Mesendoderm (in vitro differentiated cells): ENCODE results near the gene NHEJ1.

Source experiments
- DNase-seq: peaks from one replicate; pipeline ENCODE4 v3.0.0; 2013
- H2AK5ac ChIP-seq: 2 replicates; pipeline ENCODE4 v1.6.1; 2013; ENCODE audit warnings: low read length, inconsistent platforms
- H2BK120ac ChIP-seq: 2 replicates; pipeline ENCODE4 v1.6.1; 2013; ENCODE audit warnings: low read depth, mild to moderate bottlenecking, low read length, moderate library complexity, mixed read lengths
- H2BK15ac ChIP-seq: replicated peaks from 2 replicates; pipeline ENCODE4 v1.6.1; 2013; ENCODE audit warnings: low read depth, mild to moderate bottlenecking, moderate library complexity
- H2BK5ac ChIP-seq: 2 replicates; pipeline ENCODE4 v1.6.1; 2013; ENCODE audit warnings: low read length, inconsistent platforms
- H3K18ac ChIP-seq: 2 replicates; pipeline ENCODE4 v1.6.1; 2013; ENCODE audit warnings: mild to moderate bottlenecking, low read length, mixed read lengths
- H3K23ac ChIP-seq: one replicate; pipeline ENCODE4 v1.6.1; 2013; ENCODE audit warnings: low read length
- H3K27ac ChIP-seq: 2 replicates; pipeline ENCODE4 v1.5.1; 2013; ENCODE audit warnings: low read depth, mild to moderate bottlenecking, inconsistent platforms, low read length, moderate library complexity
- H3K27me3 ChIP-seq: 2 replicates; pipeline ENCODE4 v1.6.1; 2013; ENCODE audit warnings: low read length, control low read depth, mild to moderate bottlenecking, inconsistent platforms; ENCODE audit not compliant: insufficient read depth, poor library complexity
- H3K36me3 ChIP-seq: 2 replicates; pipeline ENCODE4 v1.6.1; 2013; ENCODE audit warnings: low read length, inconsistent platforms; ENCODE audit not compliant: control insufficient read depth, insufficient read depth
- H3K4ac ChIP-seq: one replicate; pipeline ENCODE4 v1.6.1; 2013; ENCODE audit warnings: low read depth, mild to moderate bottlenecking, low read length, moderate library complexity
- H3K4me1 ChIP-seq: 2 replicates; pipeline ENCODE4 v1.6.1; 2013; ENCODE audit warnings: low read depth, low read length, inconsistent platforms; ENCODE audit not compliant: control insufficient read depth
- H3K4me2 ChIP-seq: 2 replicates; pipeline ENCODE4 v1.6.1; 2013; ENCODE audit warnings: low read length
- H3K4me3 ChIP-seq: 2 replicates; pipeline ENCODE4 v1.5.1; 2013; ENCODE audit warnings: mild to moderate bottlenecking, low read length
- H3K56ac ChIP-seq: one replicate; pipeline ENCODE4 v1.6.1; 2013; ENCODE audit warnings: low read length
- H3K79me1 ChIP-seq: 2 replicates; pipeline ENCODE4 v1.6.1; 2013; ENCODE audit warnings: low read length, inconsistent platforms
- H3K79me2 ChIP-seq: 2 replicates; pipeline ENCODE4 v1.6.1; 2013; ENCODE audit warnings: mild to moderate bottlenecking, low read length; ENCODE audit not compliant: control insufficient read depth, insufficient read depth
- H3K9ac ChIP-seq: 2 replicates; pipeline ENCODE4 v1.6.1; 2013; ENCODE audit warnings: low read length, inconsistent platforms
- H4K5ac ChIP-seq: one replicate; pipeline ENCODE4 v1.6.1; 2013; ENCODE audit warnings: low read length
- H4K8ac ChIP-seq: one replicate; pipeline ENCODE4 v1.6.1; 2013; ENCODE audit warnings: low read depth, mild to moderate bottlenecking, control low read depth, low read length, moderate library complexity
- WGBS: extraction: QIAGEN DNeasy Blood & Tissue Kit; methylation state at CpG from one replicate; pipeline ENCODE4 v1.1.7; 2013; ENCODE audit warnings: low lambda C conversion rate, missing lambda C conversion rate; ENCODE audit not compliant: insufficient coverage; ENCODE audit errors: extremely low coverage; 5-methylcytosine and 5-hydroxymethylcytosine counted together

Gene NHEJ1

DNA sequence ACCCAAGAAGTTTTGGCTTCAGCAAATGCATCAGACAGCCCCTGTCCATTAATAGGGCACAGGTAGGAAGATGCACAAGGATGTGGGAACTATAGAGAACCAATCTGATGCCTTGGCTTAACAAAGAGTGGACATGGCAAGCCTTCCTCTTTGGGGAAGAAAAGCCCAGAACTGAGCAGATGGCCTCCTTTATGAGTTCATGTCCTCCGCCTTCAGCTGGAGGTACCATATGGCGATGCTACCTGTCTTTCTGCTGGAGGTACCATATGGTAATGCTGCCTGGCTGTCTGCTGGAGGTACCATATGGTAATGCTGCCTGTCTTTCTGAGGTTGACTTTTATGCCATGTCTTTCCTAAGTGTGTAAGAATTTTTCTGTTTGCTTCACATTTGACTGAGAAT lies 23.5 kb upstream of the NHEJ1 start:
- Histone ChIP-seq H3K23ac (no peak overlapping the region), H3K27ac (no peak overlapping the region), H2AK5ac (no peak overlapping the region), H3K56ac (no peak overlapping the region), H2BK5ac (no peak overlapping the region), H3K79me1 (peaks cover 8% of the 10 kb centered on the region), H2BK120ac (no peak overlapping the region), H3K18ac (no peak overlapping the region), H3K27me3 (no peaks in the 10 kb centered on the region), H3K4me1 (no peaks in the 10 kb centered on the region), H4K5ac (no peak overlapping the region), H3K9ac (no peak overlapping the region), H3K79me2 (no peaks in the 10 kb centered on the region), H3K4me3 (no peak overlapping the region), H3K36me3 (peaks cover 5% of the 10 kb centered on the region), H3K4ac (no peak overlapping the region), H3K4me2 (no peak overlapping the region), H2BK15ac (no peak overlapping the region), H4K8ac (no peak overlapping the region)
- no CpG with 5 or more reads among the region's 2 CpGs for WGBS
- DNase-seq = no peak

DNA sequence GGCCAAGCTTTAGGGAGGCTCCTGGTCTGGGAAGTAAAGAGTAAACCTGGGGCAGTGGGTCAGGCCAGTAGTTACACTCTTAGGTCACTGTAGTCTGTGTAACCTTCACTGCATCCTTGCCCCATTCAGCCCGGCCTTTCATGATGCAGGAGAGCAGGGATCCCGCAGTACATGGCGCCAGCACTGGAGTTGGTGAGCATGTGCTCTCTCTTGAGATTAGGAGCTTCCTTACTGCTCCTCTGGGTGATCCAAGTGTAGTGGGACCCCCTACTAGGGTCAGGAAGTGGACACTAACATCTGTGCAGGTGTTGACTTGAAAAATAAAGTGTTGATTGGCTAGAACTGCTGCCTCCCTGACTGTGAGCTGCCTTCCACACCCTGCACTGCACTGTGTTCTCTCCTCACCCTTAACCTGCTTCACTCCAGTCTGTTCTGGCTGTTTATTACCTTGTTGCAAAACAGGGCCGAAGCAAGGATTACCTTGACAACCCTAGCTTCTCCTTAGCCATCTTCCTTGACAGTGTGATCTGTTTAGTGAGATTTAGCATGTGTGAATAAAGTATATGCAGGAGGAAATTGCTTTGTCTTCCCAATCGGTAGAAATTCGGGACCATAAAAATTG lies 22.6 kb upstream of the NHEJ1 start:
- no peak overlapping the region for H4K8ac ChIP-seq
- no peak overlapping the region for H3K23ac ChIP-seq
- no peak overlapping the region for H2AK5ac ChIP-seq
- peaks cover 12% of the 10 kb centered on the region for H3K79me1 ChIP-seq
- H3K56ac ChIP-seq = no peak overlapping the region
- H3K9ac ChIP-seq = no peak overlapping the region
- no peaks in the 10 kb centered on the region for H3K27me3 ChIP-seq
- DNase-seq = no peak
- H3K4me1 ChIP-seq = peaks cover 3% of the 10 kb centered on the region
- no peak overlapping the region for H3K4ac ChIP-seq
- H2BK15ac ChIP-seq = no peak overlapping the region
- H2BK5ac ChIP-seq = no peak overlapping the region
- H2BK120ac ChIP-seq = no peak overlapping the region
- no peak overlapping the region for H3K18ac ChIP-seq
- H3K4me2 ChIP-seq = no peak overlapping the region
- H3K36me3 ChIP-seq = peaks cover 5% of the 10 kb centered on the region
- no peak overlapping the region for H3K4me3 ChIP-seq
- no peak overlapping the region for H4K5ac ChIP-seq
- no CpG with 5 or more reads among the region's 6 CpGs for WGBS
- H3K79me2 ChIP-seq = peaks cover 2% of the 10 kb centered on the region
- no peak overlapping the region for H3K27ac ChIP-seq

DNA sequence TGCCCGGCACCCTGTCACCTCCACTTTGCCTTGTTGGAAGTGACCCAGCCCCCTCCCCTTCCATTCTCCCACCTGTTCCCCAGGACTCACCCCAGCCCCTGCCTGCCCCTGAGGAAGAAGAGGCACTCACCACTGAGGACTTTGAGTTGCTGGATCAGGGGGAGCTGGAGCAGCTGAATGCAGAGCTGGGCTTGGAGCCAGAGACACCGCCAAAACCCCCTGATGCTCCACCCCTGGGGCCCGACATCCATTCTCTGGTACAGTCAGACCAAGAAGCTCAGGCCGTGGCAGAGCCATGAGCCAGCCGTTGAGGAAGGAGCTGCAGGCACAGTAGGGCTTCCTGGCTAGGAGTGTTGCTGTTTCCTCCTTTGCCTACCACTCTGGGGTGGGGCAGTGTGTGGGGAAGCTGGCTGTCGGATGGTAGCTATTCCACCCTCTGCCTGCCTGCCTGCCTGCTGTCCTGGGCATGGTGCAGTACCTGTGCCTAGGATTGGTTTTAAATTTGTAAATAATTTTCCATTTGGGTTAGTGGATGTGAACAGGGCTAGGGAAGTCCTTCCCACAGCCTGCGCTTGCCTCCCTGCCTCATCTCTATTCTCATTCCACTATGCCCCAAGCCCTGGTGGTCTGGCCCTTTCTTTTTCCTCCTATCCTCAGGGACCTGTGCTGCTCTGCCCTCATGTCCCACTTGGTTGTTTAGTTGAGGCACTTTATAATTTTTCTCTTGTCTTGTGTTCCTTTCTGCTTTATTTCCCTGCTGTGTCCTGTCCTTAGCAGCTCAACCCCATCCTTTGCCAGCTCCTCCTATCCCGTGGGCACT lies 21.9 kb upstream of the NHEJ1 start:
- Histone ChIP-seq H3K27ac (no peak overlapping the region), H3K4me3 (no peak overlapping the region), H3K9ac (no peak overlapping the region), H3K4me1 (peaks cover 3% of the 10 kb centered on the region), H2AK5ac (no peak overlapping the region), H2BK120ac (no peak overlapping the region), H4K8ac (no peak overlapping the region), H3K79me1 (peaks cover 12% of the 10 kb centered on the region), H3K4ac (no peak overlapping the region), H3K27me3 (no peaks in the 10 kb centered on the region), H3K79me2 (peaks cover 2% of the 10 kb centered on the region), H2BK15ac (no peak overlapping the region), H3K56ac (no peak overlapping the region), H3K4me2 (no peak overlapping the region), H3K18ac (no peak overlapping the region), H3K36me3 (peaks cover 5% of the 10 kb centered on the region), H4K5ac (no peak overlapping the region), H3K23ac (no peak overlapping the region), H2BK5ac (no peak overlapping the region)
- no peak for DNase-seq
- no CpG with 5 or more reads among the region's 8 CpGs for WGBS

DNA sequence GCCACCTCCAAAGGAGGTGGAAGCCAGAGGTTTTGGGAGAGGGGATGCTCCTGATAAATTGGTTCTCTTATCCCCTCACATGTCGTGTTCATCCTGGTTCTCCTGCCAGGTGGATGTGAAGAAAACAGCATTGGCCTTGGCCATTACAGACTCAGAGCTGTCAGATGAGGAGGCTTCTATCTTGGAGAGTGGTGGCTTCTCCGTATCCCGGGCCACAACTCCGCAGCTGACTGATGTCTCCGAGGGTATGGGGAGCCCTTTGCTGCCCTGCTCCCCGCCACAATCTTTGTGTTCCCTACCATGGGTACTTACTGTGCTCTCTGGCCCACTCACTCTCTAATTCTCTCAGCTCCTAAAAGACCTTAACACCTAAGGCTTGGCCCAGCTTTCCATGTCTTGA lies 20.9 kb upstream of the NHEJ1 start:
- H3K79me1 ChIP-seq = peaks cover 12% of the 10 kb centered on the region
- H3K9ac ChIP-seq = no peak overlapping the region
- no peak overlapping the region for H2BK5ac ChIP-seq
- no peak overlapping the region for H2BK15ac ChIP-seq
- peaks cover 5% of the 10 kb centered on the region for H3K36me3 ChIP-seq
- no peak overlapping the region for H4K8ac ChIP-seq
- H3K4me2 ChIP-seq = no peak overlapping the region
- H2AK5ac ChIP-seq = no peak overlapping the region
- no peak overlapping the region for H4K5ac ChIP-seq
- no peak overlapping the region for H3K27ac ChIP-seq
- H3K18ac ChIP-seq = no peak overlapping the region
- no peak overlapping the region for H2BK120ac ChIP-seq
- H3K27me3 ChIP-seq = no peaks in the 10 kb centered on the region
- H3K79me2 ChIP-seq = peaks cover 2% of the 10 kb centered on the region
- no peak overlapping the region for H3K23ac ChIP-seq
- no peak overlapping the region for H3K56ac ChIP-seq
- H3K4ac ChIP-seq = no peak overlapping the region
- H3K4me1 ChIP-seq = peaks cover 3% of the 10 kb centered on the region
- DNase-seq = no peak
- H3K4me3 ChIP-seq = no peak overlapping the region
- WGBS = no CpG with 5 or more reads among the region's 6 CpGs

DNA sequence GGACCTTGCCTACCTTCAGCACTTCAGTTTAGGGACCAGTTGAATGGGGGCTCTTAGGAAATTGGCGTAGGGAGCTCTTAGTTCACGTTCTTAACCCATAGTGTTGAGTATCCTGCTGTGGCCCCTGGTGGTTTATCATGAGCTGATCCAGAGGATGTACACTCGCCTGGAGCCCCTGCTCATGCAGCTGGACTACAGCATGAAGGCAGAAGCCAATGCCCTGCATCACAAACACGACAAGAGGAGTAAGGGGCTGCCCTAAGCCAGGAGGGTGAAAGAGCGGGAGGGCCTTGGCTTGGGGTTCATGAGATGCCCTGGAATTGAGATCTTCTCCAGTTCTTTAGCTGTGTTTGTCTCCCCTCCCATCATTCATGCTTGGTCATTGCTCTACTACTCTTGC lies 20.3 kb upstream of the NHEJ1 start:
- H3K18ac ChIP-seq = no peak overlapping the region
- H3K4me2 ChIP-seq = no peak overlapping the region
- DNase-seq = no peak
- no peak overlapping the region for H3K4ac ChIP-seq
- peaks cover 5% of the 10 kb centered on the region for H3K36me3 ChIP-seq
- H3K27ac ChIP-seq = no peak overlapping the region
- no CpG with 5 or more reads among the region's 5 CpGs for WGBS
- peaks cover 3% of the 10 kb centered on the region for H3K4me1 ChIP-seq
- H3K79me1 ChIP-seq = peaks cover 14% of the 10 kb centered on the region
- no peak overlapping the region for H4K8ac ChIP-seq
- no peak overlapping the region for H2BK120ac ChIP-seq
- H2BK5ac ChIP-seq = no peak overlapping the region
- H3K27me3 ChIP-seq = no peaks in the 10 kb centered on the region
- no peak overlapping the region for H3K56ac ChIP-seq
- H3K79me2 ChIP-seq = peaks cover 2% of the 10 kb centered on the region
- no peak overlapping the region for H3K4me3 ChIP-seq
- H2BK15ac ChIP-seq = no peak overlapping the region
- no peak overlapping the region for H4K5ac ChIP-seq
- no peak overlapping the region for H3K9ac ChIP-seq
- no peak overlapping the region for H3K23ac ChIP-seq
- no peak overlapping the region for H2AK5ac ChIP-seq
